ENCODE results near the gene CYP4F22. TPM values are rescaled to one million over a fixed set of nuclear protein-coding genes. Genes with fewer than 3 reads are reported as not detected.
A peak's percentile ranks its signal among the peaks of the same experiment; 100 is the strongest.

The CYP4F22 gene
- total and polyA plus RNA-seq, 4 experiments from 2014 or later = 0.44 to 1.7 (median 0.84) TPM

DNA sequence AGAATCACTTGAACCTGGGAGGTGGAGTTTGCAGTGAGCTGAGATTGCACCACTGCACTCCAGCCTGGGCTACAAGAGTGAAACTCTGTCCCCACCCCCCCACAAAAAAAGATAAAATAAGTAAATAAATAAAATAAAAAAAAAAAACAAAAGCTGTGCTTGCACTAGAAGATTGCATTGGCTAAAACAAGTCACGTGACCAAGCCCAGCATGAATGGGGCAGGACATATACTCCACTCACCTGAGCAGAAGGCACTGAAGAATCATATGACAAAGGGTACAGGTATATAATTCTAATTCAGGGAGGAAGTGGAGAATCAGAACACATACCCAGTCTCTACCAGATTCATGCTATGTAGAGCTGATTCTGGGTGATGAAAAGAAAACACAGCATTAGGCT lies 36.6 kb downstream of the CYP4F22 start:
- Histone ChIP-seq H3K27me3 (ENCODE audit: insufficient read depth, low read length) (no peaks in the 10 kb centered on the region), H3K27ac (ENCODE audit: low read depth, low read length) (no peak overlapping the region), H3K9me3 (ENCODE audit: control insufficient read depth in 1 of 2, low read length in 2 of 2) (no peaks in the 10 kb centered on the region), H3K36me3 (ENCODE audit: insufficient read depth, low read length) (no peaks in the 10 kb centered on the region), H3K4me1 (ENCODE audit: insufficient read depth, low read length) (no peaks in the 10 kb centered on the region), H3K4me3 (ENCODE audit: low read length in 2 of 2) (no peak overlapping the region)
- Mint-ChIP-seq H3K27ac (peak overlapping the region in 1 of 7 donors; percentile 57), H3K4me1 (peaks cover 0 to 1% (median under 1%) of the 10 kb centered on the region in 4 donors), H3K27me3 (no peaks in the 10 kb centered on the region), H3K36me3 (no peaks in the 10 kb centered on the region), H3K4me3 (no peak overlapping the region), H3K9me3 (no peaks in the 10 kb centered on the region)
- intact Hi-C loops (cut with micrococcal nuclease) = no loop called here
- CTCF ChIA-PET (ENCODE audit: partially characterized antibody) = interaction anchor here (1.6 to 3.5 kb wide), 2 partner anchors 75 to 125 kb away, joined by 4 to 15 read pairs; partner anchors contain the start of gene AKAP8L
- no peak for DNase-seq
- POLR2A ChIA-PET (ENCODE audit: partially characterized antibody) = interaction anchor here (1.1 kb wide), 1 partner anchor 81 kb away, joined by 3 read pairs; the partner anchor contains the start of gene RASAL3

DNA sequence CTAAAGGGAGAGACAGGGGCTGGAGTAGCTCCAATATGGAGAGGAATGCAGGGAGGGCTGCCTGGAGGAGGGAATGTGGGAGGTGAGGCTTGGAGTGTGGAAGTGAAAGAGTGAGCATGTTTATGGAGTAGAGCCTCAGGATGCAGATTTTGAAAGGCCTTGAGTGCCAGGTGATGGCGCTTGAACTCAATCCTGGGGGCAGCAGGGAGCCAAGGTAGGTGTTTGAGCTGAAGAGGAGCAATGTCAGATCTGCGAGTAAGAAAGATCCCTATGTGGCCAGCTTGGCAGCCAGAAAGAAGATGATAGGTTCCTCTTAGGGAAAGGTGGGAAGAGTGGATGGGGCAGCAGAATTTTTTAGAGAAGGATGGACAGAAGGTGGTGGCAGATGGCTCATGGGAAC lies 40.3 kb downstream of the CYP4F22 start:
- Mint-ChIP-seq H3K36me3 (no peaks in the 10 kb centered on the region), H3K27ac (peak overlapping the region in 4 of 7 donors; percentile 24 to 68 (median 44)), H3K27me3 (no peaks in the 10 kb centered on the region), H3K4me1 (peaks cover 3 to 25% (median 13%) of the 10 kb centered on the region in 4 donors), H3K9me3 (no peaks in the 10 kb centered on the region), H3K4me3 (peak overlapping the region in 4 of 8 donors; percentile 15 to 75 (median 26))
- no peaks in the 10 kb centered on the region for H3K9me3 ChIP-seq (ENCODE audit: control insufficient read depth in 1 of 2, low read length in 2 of 2)
- no peak overlapping the region for H3K27ac ChIP-seq (ENCODE audit: low read depth, low read length)
- intact Hi-C loops (cut with micrococcal nuclease) = no loop called here
- H3K4me1 ChIP-seq (ENCODE audit: insufficient read depth, low read length) = peaks cover 16% of the 10 kb centered on the region
- no peak for DNase-seq
- no peak overlapping the region for H3K4me3 ChIP-seq (ENCODE audit: low read length in 2 of 2)
- no peaks in the 10 kb centered on the region for H3K36me3 ChIP-seq (ENCODE audit: insufficient read depth, low read length)
- ChIA-PET CTCF (ENCODE audit: partially characterized antibody) (interaction anchor here (1.8 kb wide), 1 partner anchor 129 kb away, joined by 8 read pairs; the partner anchor contains the start of gene AKAP8L), POLR2A (ENCODE audit: partially characterized antibody) (interaction anchor here (1.1 kb wide), 1 partner anchor 170 kb away, joined by 4 read pairs; the partner anchor contains the start of gene AKAP8)
- H3K27me3 ChIP-seq (ENCODE audit: insufficient read depth, low read length) = no peaks in the 10 kb centered on the region

DNA sequence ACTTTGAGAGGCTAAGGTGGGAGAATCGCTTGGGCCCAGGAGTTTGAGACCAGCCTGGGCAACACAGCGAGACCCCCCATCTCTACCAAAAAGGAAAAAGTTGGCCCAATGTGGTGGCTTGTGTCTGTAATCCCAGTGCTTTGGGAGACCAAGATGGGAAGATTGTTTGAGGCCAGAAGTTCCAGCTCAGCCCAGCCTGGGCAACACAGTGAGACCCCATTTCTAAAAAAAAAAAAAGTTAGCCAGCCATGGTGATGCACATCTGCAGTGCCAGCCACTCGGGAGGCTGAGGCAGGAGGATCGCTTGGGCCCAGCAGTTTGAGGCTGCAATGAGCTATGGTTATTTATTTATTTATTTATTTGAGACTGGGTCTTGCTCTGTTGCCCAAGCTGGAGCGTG lies 41.3 kb downstream of the CYP4F22 start:
- H3K27ac ChIP-seq (ENCODE audit: low read depth, low read length) = no peak overlapping the region
- peak overlapping the region in 1 of 7 donors; percentile 30 for H3K27ac Mint-ChIP-seq
- H3K4me1 Mint-ChIP-seq = peaks cover 5 to 25% (median 14%) of the 10 kb centered on the region in 4 donors
- H3K27me3 ChIP-seq (ENCODE audit: insufficient read depth, low read length) = no peaks in the 10 kb centered on the region
- no peaks in the 10 kb centered on the region for H3K36me3 ChIP-seq (ENCODE audit: insufficient read depth, low read length)
- POLR2A ChIA-PET (ENCODE audit: partially characterized antibody) = interaction anchor here (3.5 to 4.3 kb wide), 3 partner anchors 35 to 131 kb away, joined by 30 to 76 read pairs (median 69); partner anchors contain the start of genes AKAP8L and RASAL3
- H3K4me3 ChIP-seq (ENCODE audit: low read length in 2 of 2) = no peak overlapping the region
- H3K4me3 Mint-ChIP-seq = peak overlapping the region in 1 of 8 donors; percentile 4
- intact Hi-C loops (cut with micrococcal nuclease) = no loop called here
- no peaks in the 10 kb centered on the region for H3K9me3 ChIP-seq (ENCODE audit: control insufficient read depth in 1 of 2, low read length in 2 of 2)
- CTCF ChIA-PET (ENCODE audit: partially characterized antibody) = interaction anchor here (6.8 to 9.5 kb wide), 2 partner anchors 83 to 131 kb away, joined by 106 to 319 read pairs; partner anchors contain the start of genes AKAP8L and RASAL3
- no peaks in the 10 kb centered on the region for H3K27me3 Mint-ChIP-seq
- no peak for DNase-seq
- no peaks in the 10 kb centered on the region for H3K9me3 Mint-ChIP-seq
- peaks cover 16% of the 10 kb centered on the region for H3K4me1 ChIP-seq (ENCODE audit: insufficient read depth, low read length)
- no peaks in the 10 kb centered on the region for H3K36me3 Mint-ChIP-seq

DNA sequence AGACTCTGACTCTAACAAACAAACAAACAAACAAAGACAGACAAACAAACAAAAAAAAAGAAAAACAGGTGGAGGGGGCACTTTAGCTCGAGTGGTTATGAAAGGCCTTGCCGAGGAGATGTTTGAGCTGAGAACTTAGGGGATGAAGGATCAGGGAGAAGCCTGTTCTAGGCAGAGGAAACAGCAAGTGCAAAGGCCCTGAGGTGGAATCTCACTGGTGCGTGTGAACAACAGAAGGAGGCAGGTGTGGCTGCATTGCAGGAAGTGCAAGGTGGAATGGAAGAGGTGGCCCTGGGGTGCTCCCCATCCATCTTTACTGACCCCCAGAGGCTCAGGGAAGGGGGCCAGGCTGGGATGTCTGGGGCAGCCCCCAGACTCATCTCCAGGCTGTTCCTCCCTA lies 41.9 kb downstream of the CYP4F22 start:
- H3K27ac ChIP-seq (ENCODE audit: low read depth, low read length) = no peak overlapping the region
- H3K9me3 ChIP-seq (ENCODE audit: control insufficient read depth in 1 of 2, low read length in 2 of 2) = no peaks in the 10 kb centered on the region
- no peaks in the 10 kb centered on the region for H3K27me3 ChIP-seq (ENCODE audit: insufficient read depth, low read length)
- DNase-seq = no peak
- ChIA-PET POLR2A (ENCODE audit: partially characterized antibody) (interaction anchor here (1.2 to 4.3 kb wide), 10 partner anchors 24 to 171 kb away, joined by 3 to 76 read pairs (median 35); partner anchors contain the start of genes AKAP8, AKAP8L, RASAL3 and WIZ), CTCF (ENCODE audit: partially characterized antibody) (interaction anchor here (1.1 to 9.5 kb wide), 9 partner anchors 10 to 172 kb away, joined by 3 to 319 read pairs (median 5); partner anchors contain the start of genes AKAP8L and RASAL3)
- Mint-ChIP-seq H3K9me3 (no peaks in the 10 kb centered on the region), H3K36me3 (no peaks in the 10 kb centered on the region), H3K4me1 (peaks cover 8 to 28% (median 17%) of the 10 kb centered on the region in 4 donors), H3K4me3 (peak overlapping the region; percentile 51 to 93 (median 90)), H3K27me3 (no peaks in the 10 kb centered on the region), H3K27ac (peak overlapping the region in 5 of 7 donors; percentile 48 to 93 (median 77))
- H3K4me1 ChIP-seq (ENCODE audit: insufficient read depth, low read length) = peaks cover 19% of the 10 kb centered on the region
- intact Hi-C loops (cut with micrococcal nuclease) = no loop called here
- H3K36me3 ChIP-seq (ENCODE audit: insufficient read depth, low read length) = no peaks in the 10 kb centered on the region
- no peak overlapping the region for H3K4me3 ChIP-seq (ENCODE audit: low read length in 2 of 2)

DNA sequence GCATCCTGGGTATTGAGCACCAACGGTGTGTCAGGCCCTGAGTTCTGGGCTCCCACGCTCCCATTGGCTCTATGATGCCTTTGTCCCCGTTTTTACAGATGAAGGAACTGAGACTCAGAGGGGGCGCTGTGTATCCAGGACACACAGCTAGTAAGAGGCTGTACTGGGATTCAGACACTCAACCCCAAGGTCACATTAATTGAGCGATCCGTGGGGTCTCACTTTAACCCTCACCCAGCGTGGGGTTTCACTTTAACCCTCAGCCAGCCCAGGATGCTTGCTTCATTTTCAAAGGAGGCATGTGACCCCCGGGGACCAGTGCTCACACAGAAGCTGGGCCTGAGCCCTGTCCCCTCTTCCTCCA lies 42.6 kb downstream of the CYP4F22 start:
- Histone ChIP-seq H3K4me1 (ENCODE audit: insufficient read depth, low read length) (peaks cover 24% of the 10 kb centered on the region), H3K27me3 (ENCODE audit: insufficient read depth, low read length) (no peaks in the 10 kb centered on the region), H3K27ac (ENCODE audit: low read depth, low read length) (peak overlapping the region; percentile 56), H3K9me3 (ENCODE audit: control insufficient read depth in 1 of 2, low read length in 2 of 2) (no peaks in the 10 kb centered on the region), H3K36me3 (ENCODE audit: insufficient read depth, low read length) (no peaks in the 10 kb centered on the region), H3K4me3 (ENCODE audit: low read length in 2 of 2) (peak overlapping the region; percentile 72 to 79)
- peaks cover 10 to 34% (median 22%) of the 10 kb centered on the region in 4 donors for H3K4me1 Mint-ChIP-seq
- H3K9me3 Mint-ChIP-seq = no peaks in the 10 kb centered on the region
- peak overlapping the region; percentile 85 to 93 (median 90) for H3K4me3 Mint-ChIP-seq
- POLR2A ChIA-PET (ENCODE audit: partially characterized antibody) = interaction anchor here (0.6 to 4.3 kb wide), 18 partner anchors 25 to 425 kb away, joined by 3 to 76 read pairs (median 8); partner anchors contain the start of genes AKAP8, AKAP8L, RASAL3 and WIZ
- CTCF ChIA-PET (ENCODE audit: partially characterized antibody) = interaction anchor here (0.6 to 9.5 kb wide), 12 partner anchors 10 to 978 kb away, joined by 3 to 319 read pairs (median 5); partner anchors contain the start of genes AKAP8L and RASAL3
- H3K36me3 Mint-ChIP-seq = peaks cover 0 to 2% of the 10 kb centered on the region in 2 donors
- no peak for DNase-seq
- no peaks in the 10 kb centered on the region for H3K27me3 Mint-ChIP-seq
- peak overlapping the region; percentile 64 to 93 (median 91) for H3K27ac Mint-ChIP-seq
- intact Hi-C loops (cut with micrococcal nuclease) = loop anchor here (1.0 kb wide), 2 partner anchors 119 to 132 kb away; no protein-coding TSS in a partner anchor

DNA sequence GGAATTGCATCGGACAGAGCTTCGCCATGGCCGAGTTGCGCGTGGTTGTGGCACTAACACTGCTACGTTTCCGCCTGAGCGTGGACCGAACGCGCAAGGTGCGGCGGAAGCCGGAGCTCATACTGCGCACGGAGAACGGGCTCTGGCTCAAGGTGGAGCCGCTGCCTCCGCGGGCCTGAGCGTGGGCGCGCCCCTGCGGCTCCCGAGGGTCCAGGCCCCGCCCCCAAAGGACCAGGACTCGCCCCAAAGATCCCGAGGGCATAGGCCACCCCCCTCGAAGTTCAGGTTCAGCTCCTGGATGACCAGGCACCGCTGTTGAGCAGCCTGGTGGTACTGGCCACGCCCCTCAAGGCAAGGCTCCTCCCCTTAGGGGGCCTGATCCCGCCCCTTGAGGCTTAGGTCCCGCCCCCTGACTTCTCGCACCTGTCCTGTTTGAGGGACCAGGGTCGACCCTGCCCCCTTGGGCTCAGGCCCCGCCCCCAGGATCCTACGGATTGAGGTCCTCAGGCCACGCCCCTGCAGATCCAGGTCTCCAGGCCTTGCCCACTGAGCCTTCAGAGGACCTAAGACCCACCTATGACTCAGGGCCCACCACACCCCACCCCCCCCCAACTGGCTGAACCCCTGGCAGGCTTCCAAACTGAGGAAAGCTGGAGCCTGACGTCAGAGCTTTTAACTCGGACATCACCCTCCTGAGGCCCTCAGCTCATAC lies 43.1 kb downstream of the CYP4F22 start:
- Histone ChIP-seq H3K36me3 (ENCODE audit: insufficient read depth, low read length) (no peaks in the 10 kb centered on the region), H3K27ac (ENCODE audit: low read depth, low read length) (peak overlapping the region; percentile 56), H3K9me3 (ENCODE audit: control insufficient read depth in 1 of 2, low read length in 2 of 2) (no peaks in the 10 kb centered on the region), H3K4me3 (ENCODE audit: low read length in 2 of 2) (peak overlapping the region; percentile 72 to 79), H3K27me3 (ENCODE audit: insufficient read depth, low read length) (no peaks in the 10 kb centered on the region), H3K4me1 (ENCODE audit: insufficient read depth, low read length) (peaks cover 25% of the 10 kb centered on the region)
- DNase-seq = peak; percentile 66 to 80 (median 74)
- ChIA-PET POLR2A (ENCODE audit: partially characterized antibody) (interaction anchor here (0.6 to 4.3 kb wide), 19 partner anchors 26 to 425 kb away, joined by 3 to 76 read pairs (median 7); partner anchors contain the start of genes AKAP8, AKAP8L, RASAL3 and WIZ), CTCF (ENCODE audit: partially characterized antibody) (interaction anchor here (0.6 to 9.5 kb wide), 11 partner anchors 9 to 978 kb away, joined by 3 to 319 read pairs (median 5); partner anchors contain the start of genes AKAP8L and RASAL3)
- Mint-ChIP-seq H3K4me1 (peaks cover 11 to 39% (median 25%) of the 10 kb centered on the region in 4 donors), H3K9me3 (no peaks in the 10 kb centered on the region), H3K27ac (peak overlapping the region; percentile 64 to 93 (median 91)), H3K27me3 (no peaks in the 10 kb centered on the region), H3K4me3 (peak overlapping the region; percentile 85 to 93 (median 90)), H3K36me3 (peaks cover 0 to 2% of the 10 kb centered on the region in 2 donors)
- intact Hi-C loops (cut with micrococcal nuclease) = loop anchor here (1.0 kb wide), 2 partner anchors 119 to 132 kb away; no protein-coding TSS in a partner anchor

All from CD4-positive, alpha-beta memory T cell (primary cell).